GM18499 (cell line): ENCODE data around the gene MRRF.

Experiments used
- ATAC-seq: cut with Tn5 transposase; IDR thresholded peaks from one replicate; pipeline ENCODE4 v1.9.1; 2021; ENCODE audit warnings: moderate number of reproducible peaks; ENCODE audit not compliant: insufficient read depth, unreplicated experiment

MRRF gene

DNA sequence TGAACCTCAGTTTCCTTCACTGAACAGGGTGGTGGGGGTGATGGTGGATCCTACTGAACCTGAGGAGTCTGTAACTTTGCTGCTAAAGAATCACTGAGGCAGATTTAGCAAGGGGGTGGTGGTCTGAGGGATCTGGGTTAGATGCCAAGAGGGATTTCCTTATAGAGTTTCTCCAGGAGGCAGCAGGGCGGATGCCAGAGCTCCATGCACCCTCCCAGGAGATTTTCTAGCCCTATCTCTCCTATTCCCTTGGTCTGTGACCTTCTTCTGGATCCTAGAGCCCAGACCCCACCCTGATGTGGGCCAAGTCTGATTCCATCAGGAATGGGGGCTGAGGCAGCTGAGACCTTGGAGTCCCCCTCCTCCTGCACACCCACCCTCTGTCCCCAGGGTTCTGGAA, 112.1 kb downstream of the MRRF start:
- ATAC-seq = no peak

DNA sequence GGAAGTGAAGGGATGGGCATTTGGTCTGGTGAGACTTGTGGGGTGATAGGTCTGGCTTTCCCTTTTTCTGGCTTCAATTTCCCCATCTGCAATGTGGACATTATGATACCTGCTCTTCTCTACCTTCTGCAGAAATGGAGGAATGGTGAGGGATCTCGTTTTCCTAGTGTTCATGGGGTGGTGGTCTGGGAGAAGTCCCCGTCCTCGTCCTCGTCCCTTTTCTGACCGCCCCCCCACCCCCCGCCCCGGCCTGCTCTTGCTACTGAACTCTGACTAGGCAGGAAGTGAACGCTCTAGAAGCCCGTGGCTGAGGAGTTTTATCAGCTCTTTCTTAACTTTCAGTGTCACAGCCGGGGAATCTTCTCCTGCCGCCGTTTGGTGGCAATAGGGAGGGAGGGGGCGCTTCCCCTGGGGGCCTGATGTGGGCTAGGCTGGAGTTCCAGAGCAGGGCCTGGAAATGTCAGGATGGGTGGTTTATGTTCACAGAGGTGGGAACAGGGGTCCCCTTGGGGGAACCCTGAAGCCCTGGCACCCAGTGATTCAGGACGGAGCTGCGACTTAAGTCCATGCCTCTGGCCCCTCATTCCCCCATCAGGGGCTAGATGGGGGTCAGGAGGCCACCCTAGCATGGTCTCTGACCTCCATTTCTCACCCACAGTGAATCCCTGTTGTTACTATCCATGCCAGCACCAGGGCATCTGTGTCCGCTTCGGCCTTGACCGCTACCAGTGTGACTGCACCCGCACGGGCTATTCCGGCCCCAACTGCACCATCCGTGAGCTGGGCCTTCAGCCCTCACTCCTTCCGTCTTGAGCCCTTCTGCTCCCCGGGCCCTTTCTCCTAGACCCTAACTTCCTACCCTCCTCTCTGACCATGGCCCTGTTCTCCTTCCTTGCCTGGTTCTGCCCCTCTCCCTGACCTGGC, 112.8 kb downstream of the MRRF start:
- ATAC-seq = no peak

- no peak for ATAC-seq
These were observed 113.6 kb downstream of the MRRF start for GRCh38 chr9:122378236-122378635.

GRCh38 chr9:122379340-122379739, 114.7 kb downstream of the MRRF start:
- ATAC-seq = no peak

GRCh38 chr9:122380293-122380692, 115.6 kb downstream of the MRRF start:
- ATAC-seq = no peak
